Testis (tissue), 5 donors: ENCODE results near the gene WDR13. TPM values are rescaled to one million over a fixed set of nuclear protein-coding genes. Genes with fewer than 3 reads are reported as not detected.
"Not testable (repeated sequence)": the region's sequence is repeated elsewhere in the genome, so short reads cannot be mapped to it uniquely, and the experiment has no call there.

Experiments used
- DNase-seq: peaks from one replicate; pipeline ENCODE4 v3.0.0-alpha.2; 2019
- H3K27ac ChIP-seq, 2 donors: fragments of 200-600 bp; sonication (generic); one replicate each; pipeline ENCODE4 v1.5.1; 2019
- H3K27me3 ChIP-seq: fragments of 200-600 bp; sonication (generic); one replicate; pipeline ENCODE4 v1.5.1; 2019
- H3K36me3 ChIP-seq: fragments of 200-600 bp; sonication (generic); one replicate; pipeline ENCODE4 v1.5.1; 2017; ENCODE audit warnings: low read depth; ENCODE audit errors: missing control alignments
- H3K4me1 ChIP-seq: fragments of 200-600 bp; sonication (generic); one replicate; pipeline ENCODE4 v1.5.1; 2019
- H3K4me3 ChIP-seq, 2 donors: fragments of 200-600 bp; sonication (generic); one replicate each; pipeline ENCODE4 v1.5.1; 2017 to 2019
- H3K9me3 ChIP-seq: fragments of 200-600 bp; sonication (generic); one replicate; pipeline ENCODE4 v1.5.1; 2017
- CTCF ChIP-seq, 3 experiments: fragments of 450-650 bp in 2 of 3; fragments of 200-600 bp in 1 of 3; sonication (generic) in 1 of 3; IDR thresholded peaks; one replicate each; pipeline ENCODE4 v1.5.1; 2016 to 2019; ENCODE audit warnings: antibody characterized with exemption in 3 of 3, mild to moderate bottlenecking in 2 of 3, moderate library complexity in 1 of 3
- POLR2A ChIP-seq: fragments of 450-650 bp; IDR thresholded peaks from one replicate; pipeline ENCODE4 v1.6.1; 2017; ENCODE audit warnings: antibody characterized with exemption, mild to moderate bottlenecking, moderate library complexity
- WGBS, 2 donors: methylation state at CpG; one replicate each; pipeline ENCODE4 v1.1.5; 2018; 5-methylcytosine and 5-hydroxymethylcytosine counted together
- intact Hi-C: fragments of 100-400 bp; cut with DNase I; formaldehyde crosslinking; loops from one replicate; pipeline ENCODE4 v1.15.1; 2023; ENCODE audit warnings: low total_unique reads
- long read RNA-seq, 2 donors: transcript quantifications; one replicate each; lab custom pipeline, GENCODE V29; 2026
- polyA plus RNA-seq: library from polyadenylated mRNA; stranded (reverse); fragments of 350-450 nt; fragmentation: Illumina TruSeq; extraction: RNeasy Lipid Tissue Mini Kit (QIAGEN cat#74804); gene quantifications from one replicate; pipeline ENCODE4 v1.2.3, GENCODE V29; 2014; ENCODE audit warnings: low read depth, low replicate concordance; ENCODE audit not compliant: insufficient read depth
- total RNA-seq, 2 donors: library from RNA; depleted of rRNA; stranded (reverse); fragments of >200 nt; gene quantifications; one replicate each; pipeline ENCODE4 v1.2.3, GENCODE V29; 2016

The WDR13 gene
- total RNA-seq (100 to 1,000 TPM; 109 to 148 TPM), polyA plus RNA-seq (69.6 TPM)
- long read RNA-seq, donor 1, full-length matches to known transcripts: 23 of 23 reads
- long read RNA-seq, donor 1, partial matches to known transcripts: 0 of 23 reads
- long read RNA-seq, donor 1, other reads (novel, unspliced or antisense): 0 of 23 reads
- long read RNA-seq, donor 2, full-length matches to known transcripts: 15 of 20 reads
- long read RNA-seq, donor 2, partial matches to known transcripts: 5 of 20 reads
- long read RNA-seq, donor 2, other reads (novel, unspliced or antisense): 0 of 20 reads

GRCh38 chrX:48597353-48598264 is at the start of gene WDR13:
Gene WDR13 (plus strand): TSS chrX:48597492. CDS start chrX:48597997, 505 bp downstream.
- WGBS, 2 donors: 3 to 6% methylated on average over 29 to 48 of the region's 62 CpGs
- DNase-seq: peak; percentile 94
- no peak for TF ChIP-seq POLR2A
- TF ChIP-seq CTCF (IDR thresholded peaks at IDR 0.05): no peak
- no peaks in the 10 kb centered on the region for H3K27me3 ChIP-seq
- no peaks in the 10 kb centered on the region for H3K36me3 ChIP-seq
- peaks cover 5% of the 10 kb centered on the region for H3K4me1 ChIP-seq
- H3K27ac ChIP-seq: peak within 1 kb of the TSS; percentile 93 to 95
- intact Hi-C loops: no loop called here
- H3K9me3 ChIP-seq: no peaks in the 10 kb centered on the region
- peak within 1 kb of the TSS; percentile 66 to 67 for H3K4me3 ChIP-seq

GRCh38 chrX:48548871-48549270 is 48.4 kb upstream of the WDR13 start:
- Histone ChIP-seq H3K36me3 (no peaks in the 10 kb centered on the region), H3K4me1 (no peaks in the 10 kb centered on the region), H3K27me3 (no peaks in the 10 kb centered on the region), H3K27ac (no peak overlapping the region), H3K4me3 (no peak overlapping the region), H3K9me3 (no peaks in the 10 kb centered on the region)
- intact Hi-C loops: no loop called here
- WGBS, 2 donors: 58 to 76% methylated on average over 3 of the region's 3 CpGs
- no peak for DNase-seq
- TF ChIP-seq POLR2A (no peak), CTCF (IDR thresholded peaks at IDR 0.05) (no peak)

GRCh38 chrX:48555731-48556325 is 41.5 kb upstream of the WDR13 start:
- peak; percentile 59 for DNase-seq
- H3K36me3 ChIP-seq, H3K27ac ChIP-seq, H3K9me3 ChIP-seq, H3K4me3 ChIP-seq, H3K27me3 ChIP-seq, H3K4me1 ChIP-seq, intact Hi-C loops: not testable (repeated sequence)
- 40 to 49% methylated on average over 9 of the region's 9 CpGs for WGBS, 2 donors

- intact Hi-C loops: no loop called here
- no peaks in the 10 kb centered on the region for H3K27me3 ChIP-seq
- H3K9me3 ChIP-seq: no peaks in the 10 kb centered on the region
- no peak for DNase-seq
- TF ChIP-seq CTCF (IDR thresholded peaks at IDR 0.05) (no peak), POLR2A (no peak)
- 67 to 72% methylated on average over 4 of the region's 4 CpGs for WGBS, 2 donors
- no peak overlapping the region for H3K27ac ChIP-seq
- H3K4me1 ChIP-seq: no peaks in the 10 kb centered on the region
- no peaks in the 10 kb centered on the region for H3K36me3 ChIP-seq
- H3K4me3 ChIP-seq: no peak overlapping the region
Observed at GRCh38 chrX:48558271-48558670, 39.0 kb upstream of the WDR13 start.

- no peak overlapping the region for H3K27ac ChIP-seq
- intact Hi-C loops: no loop called here
- no peak for DNase-seq
- H3K4me1 ChIP-seq: no peaks in the 10 kb centered on the region
- H3K4me3 ChIP-seq: no peak overlapping the region
- no peak for TF ChIP-seq CTCF (IDR thresholded peaks at IDR 0.05)
- TF ChIP-seq POLR2A: no peak
- H3K27me3 ChIP-seq: no peaks in the 10 kb centered on the region
- no peaks in the 10 kb centered on the region for H3K9me3 ChIP-seq
- no peaks in the 10 kb centered on the region for H3K36me3 ChIP-seq
- WGBS, 2 donors: 94 to 98% methylated on average over 19 to 24 of the region's 24 CpGs
Observed at GRCh38 chrX:48559636-48560035, 37.7 kb upstream of the WDR13 start.
